ENCODE measurements around the gene SLC16A14. TPM values are rescaled to one million over a fixed set of nuclear protein-coding genes. Genes with fewer than 3 reads are reported as not detected.
A peak's percentile ranks its signal among the peaks of the same experiment; 100 is the strongest.
"Not testable (repeated sequence)": the region's sequence is repeated elsewhere in the genome, so short reads cannot be mapped to it uniquely, and the experiment has no call there.

The SLC16A14 gene
- total RNA-seq (2022) (0.19 TPM in 1 of 2 replicates, not detected in the other), Bru-seq, nascent RNA (percentile 12 among the genes with signal in this experiment), BruChase-seq, experiment 1, labeled RNA remaining after a 2-hour chase (percentile 13 among the genes with signal in this experiment), BruChase-seq, experiment 2, labeled RNA remaining after a 6-hour chase (percentile 11 among the genes with signal in this experiment)
- long read RNA-seq, partial matches to known transcripts: 0 of 2 reads
- long read RNA-seq, other reads (novel, unspliced or antisense): 1 of 2 reads

GRCh38 chr2:230068651-230069055 lies at the start of gene SLC16A14:
SLC16A14 (minus strand) TSS chr2:230068924; CDS start chr2:230059352, 9,572 bp downstream.
- no TSS peak for BruUV-seq (replicated peaks)
- Mint-ChIP-seq H3K27me3 (ENCODE audit: insufficient read depth, unreplicated experiment) (peaks cover 9% of the 10 kb centered on the region), H3K36me3 (ENCODE audit: insufficient read depth, unreplicated experiment) (no peaks in the 10 kb centered on the region), H3K27ac (ENCODE audit: unreplicated experiment) (no peak within 1 kb of the TSS), H3K4me3 (ENCODE audit: unreplicated experiment) (peak within 1 kb of the TSS; percentile 77), H3K4me1 (ENCODE audit: low read depth, unreplicated experiment) (no peaks in the 10 kb centered on the region), H3K9me3 (ENCODE audit: unreplicated experiment) (peaks cover 5% of the 10 kb centered on the region)
- intact Hi-C loops (cut with micrococcal nuclease; ENCODE audit: unreplicated experiment): loop anchor here (5.0 kb wide), 1 partner anchor 544 kb away; no protein-coding TSS in a partner anchor
- H3K27me3 ChIP-seq (replicated peaks; ENCODE audit: control insufficient read depth, insufficient read depth, low read length): no peaks in the 10 kb centered on the region
- CTCF ChIA-PET: interaction anchor here (2.1 kb wide), 1 partner anchor 91 kb away, joined by 18 read pairs; no protein-coding TSS in a partner anchor
- no peak for TF ChIP-seq CTCF (IDR thresholded peaks at IDR 0.05; ENCODE audit: insufficient read depth in 1 of 2, low read depth in 1 of 2, low read length in 1 of 2, severe bottlenecking in 1 of 2, unreplicated experiment in 1 of 2)
- H3K4me3 ChIP-seq (ENCODE audit: low read depth, low read length): peak within 1 kb of the TSS; percentile 39
- no peaks in the 10 kb centered on the region for H3K9me3 ChIP-seq
- no peaks in the 10 kb centered on the region for H3K36me3 ChIP-seq (ENCODE audit: control insufficient read depth, insufficient read depth, low read length)
- H3K4me1 ChIP-seq: no peaks in the 10 kb centered on the region
- POLR2A ChIA-PET: no interaction called here
- DNase-seq: peak in 1 of 2 experiments; percentile 9

GRCh38 chr2:230106771-230107170 lies 38.0 kb upstream of the SLC16A14 start:
- BruUV-seq (replicated peaks): no TSS peak
- Mint-ChIP-seq H3K9me3 (ENCODE audit: unreplicated experiment) (no peaks in the 10 kb centered on the region), H3K27ac (ENCODE audit: unreplicated experiment) (no peak overlapping the region), H3K27me3 (ENCODE audit: insufficient read depth, unreplicated experiment) (no peaks in the 10 kb centered on the region), H3K4me1 (ENCODE audit: low read depth, unreplicated experiment) (no peaks in the 10 kb centered on the region), H3K36me3 (ENCODE audit: insufficient read depth, unreplicated experiment) (no peaks in the 10 kb centered on the region), H3K4me3 (ENCODE audit: unreplicated experiment) (no peak overlapping the region)
- H3K4me1 ChIP-seq: no peaks in the 10 kb centered on the region
- H3K4me3 ChIP-seq (ENCODE audit: low read depth, low read length): no peak overlapping the region
- H3K27me3 ChIP-seq (replicated peaks; ENCODE audit: control insufficient read depth, insufficient read depth, low read length): no peaks in the 10 kb centered on the region
- H3K36me3 ChIP-seq (ENCODE audit: control insufficient read depth, insufficient read depth, low read length): no peaks in the 10 kb centered on the region
- H3K9me3 ChIP-seq: no peaks in the 10 kb centered on the region
- POLR2A ChIA-PET: no interaction called here
- TF ChIP-seq CTCF (IDR thresholded peaks at IDR 0.05; ENCODE audit: insufficient read depth in 1 of 2, low read depth in 1 of 2, low read length in 1 of 2, severe bottlenecking in 1 of 2, unreplicated experiment in 1 of 2): no peak
- intact Hi-C loops (cut with micrococcal nuclease; ENCODE audit: unreplicated experiment): no loop called here
- DNase-seq: no peak
- CTCF ChIA-PET: no interaction called here

GRCh38 chr2:230101967-230102366 lies 33.2 kb upstream of the SLC16A14 start:
- BruUV-seq (replicated peaks); H3K9me3 Mint-ChIP-seq (ENCODE audit: unreplicated experiment); H3K27me3 Mint-ChIP-seq (ENCODE audit: insufficient read depth, unreplicated experiment); H3K36me3 ChIP-seq (ENCODE audit: control insufficient read depth, insufficient read depth, low read length); H3K4me1 ChIP-seq; intact Hi-C loops (cut with micrococcal nuclease; ENCODE audit: unreplicated experiment); H3K4me1 Mint-ChIP-seq (ENCODE audit: low read depth, unreplicated experiment); CTCF ChIA-PET; H3K4me3 Mint-ChIP-seq (ENCODE audit: unreplicated experiment); DNase-seq; H3K9me3 ChIP-seq; H3K27ac Mint-ChIP-seq (ENCODE audit: unreplicated experiment); POLR2A ChIA-PET; H3K27me3 ChIP-seq (replicated peaks; ENCODE audit: control insufficient read depth, insufficient read depth, low read length); H3K36me3 Mint-ChIP-seq (ENCODE audit: insufficient read depth, unreplicated experiment); H3K4me3 ChIP-seq (ENCODE audit: low read depth, low read length): not testable (repeated sequence)
